ENCODE results near the gene ANKRD55.

The ANKRD55 gene

GRCh38 chr5:56075361-56075760, 157.8 kb downstream of the ANKRD55 start:
- Histone ChIP-seq H3K27ac (replicated peaks; ENCODE audit: low read length) (no peak overlapping the region), H3K18ac (ENCODE audit: low read length) (no peak overlapping the region), H2BK15ac (ENCODE audit: low read length) (no peak overlapping the region), H3K36me3 (replicated peaks in 1 of 2; ENCODE audit: control insufficient read depth in 2 of 2, insufficient read depth in 2 of 2, low read length in 2 of 2) (no peaks in the 10 kb centered on the region), H3K4me3 (ENCODE audit: low read length in 2 of 2) (no peak overlapping the region), H3K9ac (ENCODE audit: low read depth, low read length, poor library complexity) (no peak overlapping the region), H3K14ac (ENCODE audit: low read length) (no peak overlapping the region), H2AK5ac (ENCODE audit: low read depth, low read length) (no peak overlapping the region), H3K79me1 (ENCODE audit: low read depth, low read length) (no peaks in the 10 kb centered on the region), H2AFZ (ENCODE audit: low read length) (no peak overlapping the region), H3K4me1 (ENCODE audit: control insufficient read depth in 2 of 2, insufficient read depth in 1 of 2, low read depth in 1 of 2, low read length in 2 of 2) (peaks cover 0 to 1% of the 10 kb centered on the region in 2 donors), H3K9me3 (replicated peaks in 1 of 2; ENCODE audit: control insufficient read depth in 2 of 2, insufficient read depth in 1 of 2, low read depth in 1 of 2, low read length in 2 of 2) (no peaks in the 10 kb centered on the region), H4K91ac (ENCODE audit: low read depth, low read length, poor library complexity) (no peak overlapping the region), H3K4ac (ENCODE audit: low read length) (no peak overlapping the region), H2BK120ac (ENCODE audit: low read depth, low read length) (no peak overlapping the region), H2BK5ac (ENCODE audit: low read length) (no peak overlapping the region), H4K8ac (ENCODE audit: low read depth, low read length) (no peak overlapping the region), H2BK12ac (ENCODE audit: low read length) (no peak overlapping the region), H3K23ac (ENCODE audit: low read depth, low read length, poor library complexity) (no peak overlapping the region), H3K27me3 (ENCODE audit: control insufficient read depth in 3 of 3, insufficient read depth in 3 of 3, low read depth in 1 of 3, low read length in 3 of 3) (no peaks in the 10 kb centered on the region), H3K4me2 (ENCODE audit: insufficient read depth, low read length, poor library complexity, severe bottlenecking) (no peak overlapping the region)
- DNase-seq (ENCODE audit: low spot score): no peak
- no CpG with 5 or more reads among the region's 2 CpGs for WGBS, 2 donors (ENCODE audit: extremely low coverage in 2 of 2, insufficient read length in 2 of 2, insufficient replicate concordance in 1 of 2)

DNA sequence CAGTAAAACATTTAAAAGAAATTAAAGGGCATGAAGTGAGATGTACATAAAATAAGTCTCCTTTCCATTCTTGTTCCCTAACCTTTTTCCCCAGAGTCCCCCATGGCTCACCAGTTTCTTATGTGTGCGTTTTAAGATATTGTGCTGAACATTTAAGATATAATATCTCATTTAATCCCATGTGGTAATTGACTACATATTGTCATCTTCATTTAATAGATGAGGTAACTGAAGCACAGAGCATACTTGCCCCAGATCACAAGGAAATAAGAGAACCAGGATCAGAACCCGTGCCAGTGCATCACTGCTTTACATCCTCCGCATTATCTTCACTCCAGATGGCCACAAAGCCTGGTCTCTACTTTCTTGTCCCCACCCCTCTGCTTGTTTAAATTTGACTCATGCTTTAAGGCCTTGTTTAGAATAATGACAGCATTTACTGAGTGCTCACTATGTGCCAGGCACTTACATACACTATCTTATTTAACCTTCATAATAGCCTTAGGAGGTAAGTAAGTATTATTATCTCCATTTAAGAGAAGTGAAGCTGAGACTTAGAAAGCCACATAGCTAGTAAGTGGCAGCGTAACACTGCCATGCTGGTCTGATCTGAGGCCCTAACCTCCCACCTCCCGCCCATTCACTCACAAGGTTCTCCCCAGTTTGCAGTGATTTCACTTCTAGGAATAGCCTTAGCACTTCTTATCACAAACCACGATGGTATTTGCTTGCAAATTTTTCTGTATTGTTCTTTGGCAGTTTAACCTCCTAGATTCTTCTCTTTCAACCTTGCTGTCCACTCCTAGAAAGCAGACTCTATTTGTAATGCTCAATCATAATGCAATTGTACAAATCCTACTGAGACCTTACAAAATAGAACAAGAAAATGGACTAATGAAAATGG, 160.0 kb downstream of the ANKRD55 start:
- Histone ChIP-seq H4K91ac (ENCODE audit: low read depth, low read length, poor library complexity) (no peak overlapping the region), H3K23ac (ENCODE audit: low read depth, low read length, poor library complexity) (no peak overlapping the region), H3K18ac (ENCODE audit: low read length) (no peak overlapping the region), H3K4ac (ENCODE audit: low read length) (no peak overlapping the region), H3K4me3 (ENCODE audit: low read length in 2 of 2) (no peak overlapping the region), H3K4me1 (ENCODE audit: control insufficient read depth in 2 of 2, insufficient read depth in 1 of 2, low read depth in 1 of 2, low read length in 2 of 2) (peaks cover 0 to 3% of the 10 kb centered on the region in 2 donors), H3K9me3 (replicated peaks in 1 of 2; ENCODE audit: control insufficient read depth in 2 of 2, insufficient read depth in 1 of 2, low read depth in 1 of 2, low read length in 2 of 2) (no peaks in the 10 kb centered on the region), H4K8ac (ENCODE audit: low read depth, low read length) (no peak overlapping the region), H3K27ac (replicated peaks; ENCODE audit: low read length) (no peak overlapping the region), H2BK12ac (ENCODE audit: low read length) (no peak overlapping the region), H3K4me2 (ENCODE audit: insufficient read depth, low read length, poor library complexity, severe bottlenecking) (no peak overlapping the region), H2AFZ (ENCODE audit: low read length) (no peak overlapping the region), H3K9ac (ENCODE audit: low read depth, low read length, poor library complexity) (no peak overlapping the region), H3K27me3 (ENCODE audit: control insufficient read depth in 3 of 3, insufficient read depth in 3 of 3, low read depth in 1 of 3, low read length in 3 of 3) (no peaks in the 10 kb centered on the region), H2BK15ac (ENCODE audit: low read length) (no peak overlapping the region), H3K14ac (ENCODE audit: low read length) (no peak overlapping the region), H3K79me1 (ENCODE audit: low read depth, low read length) (no peaks in the 10 kb centered on the region), H2BK120ac (ENCODE audit: low read depth, low read length) (no peak overlapping the region), H2BK5ac (ENCODE audit: low read length) (no peak overlapping the region), H2AK5ac (ENCODE audit: low read depth, low read length) (no peak overlapping the region), H3K36me3 (replicated peaks in 1 of 2; ENCODE audit: control insufficient read depth in 2 of 2, insufficient read depth in 2 of 2, low read length in 2 of 2) (no peaks in the 10 kb centered on the region)
- no CpG with 5 or more reads among the region's 6 CpGs for WGBS, 2 donors (ENCODE audit: extremely low coverage in 2 of 2, insufficient read length in 2 of 2, insufficient replicate concordance in 1 of 2)
- DNase-seq (ENCODE audit: low spot score): no peak

DNA sequence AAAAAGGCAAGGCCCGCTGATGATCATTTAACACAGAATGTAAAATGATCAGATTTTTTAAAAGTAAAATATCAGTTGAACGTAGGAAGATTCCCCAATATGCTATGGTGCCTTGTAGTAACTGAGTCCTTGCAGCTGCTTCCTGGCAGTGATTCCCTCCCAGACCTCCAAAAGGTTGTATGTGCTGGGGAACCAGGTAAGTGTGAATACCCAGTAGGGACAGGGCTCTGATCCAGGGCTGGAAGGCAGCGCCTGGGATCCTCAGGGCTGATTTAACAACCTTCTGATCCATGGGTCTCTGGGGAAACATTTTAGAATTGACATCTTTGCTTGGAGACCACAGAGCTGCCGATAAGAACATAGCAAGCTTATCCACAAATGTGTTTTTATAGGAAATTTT, 161.7 kb downstream of the ANKRD55 start:
- Histone ChIP-seq H3K36me3 (replicated peaks in 1 of 2; ENCODE audit: control insufficient read depth in 2 of 2, insufficient read depth in 2 of 2, low read length in 2 of 2) (no peaks in the 10 kb centered on the region), H3K9me3 (replicated peaks in 1 of 2; ENCODE audit: control insufficient read depth in 2 of 2, insufficient read depth in 1 of 2, low read depth in 1 of 2, low read length in 2 of 2) (no peaks in the 10 kb centered on the region), H3K18ac (ENCODE audit: low read length) (no peak overlapping the region), H3K14ac (ENCODE audit: low read length) (no peak overlapping the region), H3K27me3 (ENCODE audit: control insufficient read depth in 3 of 3, insufficient read depth in 3 of 3, low read depth in 1 of 3, low read length in 3 of 3) (no peaks in the 10 kb centered on the region), H3K4me1 (ENCODE audit: control insufficient read depth in 2 of 2, insufficient read depth in 1 of 2, low read depth in 1 of 2, low read length in 2 of 2) (peaks cover 0 to 3% of the 10 kb centered on the region in 2 donors), H4K91ac (ENCODE audit: low read depth, low read length, poor library complexity) (no peak overlapping the region), H2BK12ac (ENCODE audit: low read length) (no peak overlapping the region), H3K4me3 (ENCODE audit: low read length in 2 of 2) (no peak overlapping the region), H3K27ac (replicated peaks; ENCODE audit: low read length) (no peak overlapping the region), H2AK5ac (ENCODE audit: low read depth, low read length) (no peak overlapping the region), H2BK5ac (ENCODE audit: low read length) (no peak overlapping the region), H3K4me2 (ENCODE audit: insufficient read depth, low read length, poor library complexity, severe bottlenecking) (no peak overlapping the region), H2AFZ (ENCODE audit: low read length) (peak overlapping the region; percentile 23), H3K23ac (ENCODE audit: low read depth, low read length, poor library complexity) (no peak overlapping the region), H4K8ac (ENCODE audit: low read depth, low read length) (no peak overlapping the region), H2BK15ac (ENCODE audit: low read length) (no peak overlapping the region), H3K79me1 (ENCODE audit: low read depth, low read length) (no peaks in the 10 kb centered on the region), H3K4ac (ENCODE audit: low read length) (no peak overlapping the region), H3K9ac (ENCODE audit: low read depth, low read length, poor library complexity) (no peak overlapping the region), H2BK120ac (ENCODE audit: low read depth, low read length) (no peak overlapping the region)
- DNase-seq (ENCODE audit: low spot score): no peak
- WGBS, 2 donors (ENCODE audit: extremely low coverage in 2 of 2, insufficient read length in 2 of 2, insufficient replicate concordance in 1 of 2): no CpG with 5 or more reads among the region's 4 CpGs

- Histone ChIP-seq H3K9me3 (replicated peaks in 1 of 2; ENCODE audit: control insufficient read depth in 2 of 2, insufficient read depth in 1 of 2, low read depth in 1 of 2, low read length in 2 of 2) (no peaks in the 10 kb centered on the region), H3K4me3 (ENCODE audit: low read length in 2 of 2) (no peak overlapping the region), H3K4me2 (ENCODE audit: insufficient read depth, low read length, poor library complexity, severe bottlenecking) (no peak overlapping the region), H3K9ac (ENCODE audit: low read depth, low read length, poor library complexity) (no peak overlapping the region), H3K27me3 (ENCODE audit: control insufficient read depth in 3 of 3, insufficient read depth in 3 of 3, low read depth in 1 of 3, low read length in 3 of 3) (no peaks in the 10 kb centered on the region), H2BK15ac (ENCODE audit: low read length) (no peak overlapping the region), H3K36me3 (replicated peaks in 1 of 2; ENCODE audit: control insufficient read depth in 2 of 2, insufficient read depth in 2 of 2, low read length in 2 of 2) (no peaks in the 10 kb centered on the region), H3K4me1 (ENCODE audit: control insufficient read depth in 2 of 2, insufficient read depth in 1 of 2, low read depth in 1 of 2, low read length in 2 of 2) (peaks cover 0 to 3% of the 10 kb centered on the region in 2 donors), H3K23ac (ENCODE audit: low read depth, low read length, poor library complexity) (no peak overlapping the region), H3K14ac (ENCODE audit: low read length) (no peak overlapping the region), H3K4ac (ENCODE audit: low read length) (no peak overlapping the region), H2AK5ac (ENCODE audit: low read depth, low read length) (no peak overlapping the region), H4K91ac (ENCODE audit: low read depth, low read length, poor library complexity) (no peak overlapping the region), H2BK12ac (ENCODE audit: low read length) (no peak overlapping the region), H3K27ac (replicated peaks; ENCODE audit: low read length) (no peak overlapping the region), H2BK120ac (ENCODE audit: low read depth, low read length) (no peak overlapping the region), H4K8ac (ENCODE audit: low read depth, low read length) (no peak overlapping the region), H2AFZ (ENCODE audit: low read length) (peak overlapping the region; percentile 23), H2BK5ac (ENCODE audit: low read length) (no peak overlapping the region), H3K79me1 (ENCODE audit: low read depth, low read length) (no peaks in the 10 kb centered on the region), H3K18ac (ENCODE audit: low read length) (no peak overlapping the region)
- no peak for DNase-seq (ENCODE audit: low spot score)
- WGBS, 2 donors (ENCODE audit: extremely low coverage in 2 of 2, insufficient read length in 2 of 2, insufficient replicate concordance in 1 of 2): no CpG with 5 or more reads among the region's 2 CpGs
Measured at GRCh38 chr5:56070851-56071465, 162.2 kb downstream of the ANKRD55 start.
